Endothelial cell of umbilical vein (primary cell): ENCODE data around the gene FAM50A. TPM values are rescaled to one million over a fixed set of nuclear protein-coding genes. Genes with fewer than 3 reads are reported as not detected.

ENCODE experiments used
- BruUV-seq: library from RNA; stranded (reverse); fragments of 400-500 nt; replicated peaks from 2 replicates; lab custom pipeline; 2021; lab: Mats Ljungman, UMichigan
- CTCF ChIA-PET: fragments of 300-600, 350-600 bp; sonication (Branson Sonifier 250); formaldehyde crosslinking; loops from one replicate; lab custom pipeline; 2021; ENCODE audit warnings: antibody characterized with exemption, inconsistent platforms; lab: Charles Lee
- POLR2A ChIA-PET: fragments of 300-600, 350-600 bp; sonication (Branson Sonifier 250); formaldehyde crosslinking; loops from one replicate; lab custom pipeline; 2021; ENCODE audit warnings: antibody characterized with exemption, inconsistent platforms; lab: Charles Lee
- DNase-seq: peaks from one replicate; pipeline ENCODE4 v3.0.0-alpha.2; 2011; ENCODE audit warnings: low read depth, low spot score
- FAIRE-seq: peaks from 2 replicates; lab custom pipeline; 2011; peaks lifted over from hg19 to GRCh38; lab: Jason Lieb, UNC
- H2AFZ ChIP-seq: 2 replicates; pipeline ENCODE4 v1.6.0; 2012; ENCODE audit warnings: low read depth, low read length, control low read depth, inconsistent platforms
- H3K27ac ChIP-seq: 2 replicates; pipeline ENCODE4 v1.5.1; 2011; ENCODE audit warnings: low read depth, mild to moderate bottlenecking, control low read depth, low read length, moderate library complexity; ENCODE audit not compliant: insufficient read depth
- H3K27me3 ChIP-seq, 2 experiments: 2 replicates each; pipeline versions ENCODE4 v1.6.0 to v1.6.1; 2011; ENCODE audit warnings: low read length in 2 of 2, mixed read lengths in 1 of 2; ENCODE audit not compliant: control insufficient read depth in 2 of 2, insufficient read depth in 2 of 2
- H3K36me3 ChIP-seq, 2 experiments: 2 replicates in 1 of 2; 3 replicates in 1 of 2; pipeline ENCODE4 v1.5.1; 2011; ENCODE audit warnings: low read length in 2 of 2, mild to moderate bottlenecking in 1 of 2, moderate library complexity in 1 of 2; ENCODE audit not compliant: control insufficient read depth in 2 of 2, insufficient read depth in 2 of 2; ENCODE audit errors: extremely low read depth in 1 of 2
- H3K4me1 ChIP-seq: 3 replicates; pipeline ENCODE4 v1.5.1; 2011; ENCODE audit warnings: mild to moderate bottlenecking, low read length; ENCODE audit not compliant: control insufficient read depth, insufficient read depth; ENCODE audit errors: extremely low read depth
- H3K4me2 ChIP-seq: 2 replicates; pipeline ENCODE4 v1.6.1; 2011; ENCODE audit warnings: low read length, control low read depth, mixed read lengths; ENCODE audit not compliant: insufficient read depth
- H3K4me3 ChIP-seq, 3 experiments: fragments of 200-600 bp in 1 of 3; sonication (generic), shearing (Covaris generic) in 1 of 3; replicated peaks in 1 of 3; 2 replicates each; pipeline ENCODE4 v1.5.1; 2011 to 2016; ENCODE audit warnings: control low read depth in 3 of 3, low read length in 3 of 3, mild to moderate bottlenecking in 2 of 3, inconsistent platforms in 1 of 3, low read depth in 1 of 3, moderate library complexity in 1 of 3; ENCODE audit not compliant: insufficient read depth in 1 of 3
- H3K79me2 ChIP-seq: 2 replicates; pipeline ENCODE4 v1.6.0; 2012; ENCODE audit warnings: low read length, inconsistent platforms; ENCODE audit not compliant: control insufficient read depth, insufficient read depth
- H3K9ac ChIP-seq: replicated peaks from 2 replicates; pipeline ENCODE3; 2011; ENCODE audit warnings: low read length, control low read depth; ENCODE audit not compliant: insufficient read depth; ENCODE audit errors: extremely low read depth
- H3K9me1 ChIP-seq: replicated peaks from 3 replicates; pipeline ENCODE4 v1.6.0; 2011; ENCODE audit warnings: mild to moderate bottlenecking, low read length; ENCODE audit not compliant: control insufficient read depth, insufficient read depth; ENCODE audit errors: extremely low read depth
- H3K9me3 ChIP-seq: replicated peaks from 2 replicates; pipeline ENCODE4 v1.5.1; 2012; ENCODE audit warnings: low read length, inconsistent platforms; ENCODE audit not compliant: control insufficient read depth, insufficient read depth
- H4K20me1 ChIP-seq: replicated peaks from 2 replicates; pipeline ENCODE3; 2011; ENCODE audit warnings: mild to moderate bottlenecking, low read length; ENCODE audit not compliant: control insufficient read depth, insufficient read depth; ENCODE audit errors: extremely low read depth
- CTCF ChIP-seq, 2 donors: IDR thresholded peaks; 1 replicate in 1 of 2; 2 replicates in 1 of 2; pipeline ENCODE4 v1.5.1; 2011; ENCODE audit warnings: low read length in 2 of 2, mild to moderate bottlenecking in 2 of 2, moderate library complexity in 2 of 2, control low read depth in 1 of 2, inconsistent platforms in 1 of 2, low read depth in 1 of 2; ENCODE audit not compliant: insufficient read depth in 1 of 2; ENCODE audit errors: extremely low read depth in 1 of 2
- EZH2 ChIP-seq: IDR thresholded peaks from 2 replicates; pipeline ENCODE4 v1.6.1; 2012; ENCODE audit warnings: borderline replicate concordance, low read depth, mild to moderate bottlenecking, moderate library complexity, low read length, inconsistent platforms; ENCODE audit not compliant: severe bottlenecking
- FOS ChIP-seq: IDR thresholded peaks from 2 replicates; pipeline ENCODE4 v1.6.1; 2011; ENCODE audit warnings: mild to moderate bottlenecking, low read length, moderate library complexity, borderline replicate concordance; ENCODE audit not compliant: insufficient read depth
- GATA2 ChIP-seq: IDR thresholded peaks from 2 replicates; pipeline ENCODE4 v1.7.0; 2011; ENCODE audit warnings: low read depth, mild to moderate bottlenecking, moderate library complexity, mixed read lengths, low read length; ENCODE audit not compliant: insufficient read length, insufficient read depth
- JUN ChIP-seq: IDR thresholded peaks from 2 replicates; pipeline ENCODE4 v1.6.1; 2011; ENCODE audit warnings: borderline replicate concordance, low read depth; ENCODE audit not compliant: insufficient read length, insufficient read depth
- MAX ChIP-seq: IDR thresholded peaks from 2 replicates; pipeline ENCODE4 v1.6.1; 2011; ENCODE audit not compliant: insufficient read depth, insufficient read length
- MYC ChIP-seq: IDR thresholded peaks from one replicate; pipeline ENCODE4 v1.6.1; 2011; ENCODE audit warnings: mild to moderate bottlenecking, low read depth, low read length
- POLR2A ChIP-seq: IDR thresholded peaks from 2 replicates; pipeline ENCODE4 v1.6.1; 2012; ENCODE audit warnings: low read depth, mild to moderate bottlenecking, control low read depth, low read length
- POLR2AphosphoS5 ChIP-seq: IDR thresholded peaks from 2 replicates; pipeline ENCODE4 v1.6.1; 2012; ENCODE audit warnings: low read depth, mild to moderate bottlenecking, control low read depth, low read length, moderate library complexity; ENCODE audit not compliant: insufficient read depth
- dilution Hi-C: fragments of 300-500 bp; cut with MboI; formaldehyde crosslinking; loops from one replicate; pipeline ENCODE4 v1.15.0; 2019; ENCODE audit warnings: low sequenced_read_pairs; ENCODE audit not compliant: extremely low pct_ligation_motif_present
- intact Hi-C: fragments of 100-400 bp; cut with micrococcal nuclease; formaldehyde crosslinking; loops from one replicate; pipeline ENCODE4 v1.10.0; 2022
- polyA plus RNA-seq, 4 experiments: library from polyadenylated mRNA; depleted of rRNA in 3 of 4; stranded (reverse) in 3 of 4; unstranded in 1 of 4; fragments of >200 nt; gene quantifications; 2 replicates each; pipeline versions ENCODE4 v1.2.1 to v1.2.3, GENCODE V29; 2011 to 2012; ENCODE audit warnings: missing spikeins in 1 of 4
- total RNA-seq: library from RNA; stranded (reverse); gene quantifications from 2 replicates; pipeline ENCODE4 v1.2.3, GENCODE V29; 2021

FAM50A gene
- total and polyA plus RNA-seq, 2 donors (not counting 3 experiments of a cell fraction or from before 2014, with no cell fraction given): 75.9 to 123 TPM

- H3K27me3 ChIP-seq: no peaks in the 10 kb centered on the region
- DNase-seq (no peak), FAIRE-seq (no peak)
- H3K4me2 ChIP-seq: no peak overlapping the region
- no peaks in the 10 kb centered on the region for H4K20me1 ChIP-seq
- POLR2A ChIA-PET: interaction anchor here (1.4 kb wide), 1 partner anchor 30 kb away, joined by 3 read pairs; the partner anchor contains the start of gene SLC10A3
- H3K27ac ChIP-seq: no peak overlapping the region
- H3K4me3 ChIP-seq: peak overlapping the region in 1 of 3 experiments; percentile 81
- peaks cover 0 to 10% of the 10 kb centered on the region in 2 experiments for H3K36me3 ChIP-seq
- BruUV-seq: no TSS peak
- TF ChIP-seq GATA2 (no peak), MYC (no peak), POLR2AphosphoS5 (no peak), FOS (no peak), POLR2A (no peak), JUN (no peak), MAX (no peak), CTCF (IDR thresholded peaks at IDR 0.05; ENCODE audit: extremely low read depth in 1 of 2, insufficient read depth in 1 of 2, low read depth in 1 of 2, low read length in 2 of 2) (no peak), EZH2 (no peak)
- H2AFZ ChIP-seq: no peak overlapping the region
- intact Hi-C loops (loop anchor here (2.0 kb wide), 1 partner anchor 19 kb away; the partner anchor contains the start of gene LAGE3), dilution Hi-C loops (no loop called here)
- CTCF ChIA-PET: interaction anchor here (1.0 to 2.9 kb wide), 3 partner anchors 61 to 87 kb away, joined by 3 to 8 read pairs (median 3); no protein-coding TSS in a partner anchor
- peaks cover 7% of the 10 kb centered on the region for H3K4me1 ChIP-seq
- peak overlapping the region; percentile 16 for H3K9ac ChIP-seq
- H3K9me1 ChIP-seq: no peaks in the 10 kb centered on the region
- H3K79me2 ChIP-seq: peaks cover 25% of the 10 kb centered on the region
- no peaks in the 10 kb centered on the region for H3K9me3 ChIP-seq
These were observed 15.9 kb downstream of the FAM50A start for GRCh38 chrX:154459832-154460231.
